Myocyte (in vitro differentiated cells): ENCODE results near the gene LRP5. TPM values are rescaled to one million over a fixed set of nuclear protein-coding genes. Genes with fewer than 3 reads are reported as not detected.
"Not testable (repeated sequence)": the region's sequence is repeated elsewhere in the genome, so short reads cannot be mapped to it uniquely, and the experiment has no call there.

Experiments used
- DNase-seq: peaks from one replicate; pipeline ENCODE4 v3.0.0-alpha.2; 2012; ENCODE audit warnings: low read depth
- total RNA-seq: library from RNA; depleted of rRNA; stranded (reverse); fragments of >200 nt; gene quantifications from 2 replicates; pipeline ENCODE4 v1.2.3, GENCODE V29; 2014

LRP5 gene
- total RNA-seq, 1 donor from 2014 or later, result 48.8 TPM

DNA sequence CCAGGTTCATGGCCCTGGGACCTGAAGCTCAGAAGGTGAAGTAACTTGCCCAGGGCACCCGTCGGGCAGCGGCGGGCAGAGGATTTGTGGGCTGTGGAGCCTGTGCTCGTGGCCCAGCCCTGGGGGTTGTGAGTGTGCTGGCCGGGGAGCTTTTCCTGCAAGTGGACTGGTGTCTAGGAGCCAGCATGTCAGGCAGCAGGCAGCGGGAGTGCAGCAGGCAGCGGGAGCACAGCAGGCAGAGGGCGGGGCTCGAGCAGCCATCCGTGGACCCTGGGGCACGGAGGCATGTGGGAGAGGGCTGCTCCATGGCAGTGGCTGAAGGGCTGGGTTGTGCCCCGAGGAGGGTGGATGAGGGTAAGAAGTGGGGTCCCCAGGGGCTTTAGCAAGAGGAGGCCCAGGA is 75.4 kb downstream of the LRP5 start:
- DNase-seq, result no peak

DNA sequence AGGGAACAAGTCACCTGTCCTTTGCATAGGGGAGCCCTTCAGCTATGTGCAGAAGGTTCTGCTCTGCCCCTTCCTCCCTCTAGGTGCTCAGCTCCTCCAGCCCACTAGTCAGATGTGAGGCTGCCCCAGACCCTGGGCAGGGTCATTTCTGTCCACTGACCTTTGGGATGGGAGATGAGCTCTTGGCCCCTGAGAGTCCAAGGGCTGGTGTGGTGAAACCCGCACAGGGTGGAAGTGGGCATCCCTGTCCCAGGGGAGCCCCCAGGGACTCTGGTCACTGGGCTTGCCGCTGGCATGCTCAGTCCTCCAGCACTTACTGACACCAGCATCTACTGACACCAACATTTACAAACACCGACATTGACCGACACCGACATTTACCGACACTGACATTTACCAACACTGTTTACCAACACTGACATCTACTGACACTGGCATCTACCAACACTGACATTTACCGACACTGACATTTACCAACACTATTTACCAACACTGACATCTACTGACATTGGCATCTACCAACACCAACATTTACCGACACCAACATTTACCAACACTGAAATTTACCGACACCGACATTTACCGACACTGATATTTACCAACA is 76.3 kb downstream of the LRP5 start:
- DNase-seq, result no peak

DNA sequence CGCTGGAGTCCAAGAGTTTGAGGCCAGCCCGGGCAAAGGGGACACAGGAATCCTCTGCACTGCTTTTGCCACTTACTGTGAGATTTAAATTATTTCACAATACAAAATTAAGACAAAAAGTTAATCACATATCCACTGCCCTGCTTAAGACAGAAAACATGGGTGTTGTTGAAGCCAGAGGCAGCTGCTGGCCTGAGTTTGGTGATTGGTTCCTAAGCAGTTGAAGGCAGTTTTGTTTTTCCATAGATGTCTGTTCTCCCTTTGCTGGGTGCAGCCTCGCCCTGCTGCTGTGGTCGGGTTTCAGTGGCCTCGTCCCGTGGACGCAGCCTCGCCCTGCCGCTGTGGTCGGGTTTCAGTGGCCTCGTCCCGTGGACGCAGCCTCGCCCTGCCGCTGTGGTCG is 77.9 kb downstream of the LRP5 start:
- DNase-seq, result no peak

DNA sequence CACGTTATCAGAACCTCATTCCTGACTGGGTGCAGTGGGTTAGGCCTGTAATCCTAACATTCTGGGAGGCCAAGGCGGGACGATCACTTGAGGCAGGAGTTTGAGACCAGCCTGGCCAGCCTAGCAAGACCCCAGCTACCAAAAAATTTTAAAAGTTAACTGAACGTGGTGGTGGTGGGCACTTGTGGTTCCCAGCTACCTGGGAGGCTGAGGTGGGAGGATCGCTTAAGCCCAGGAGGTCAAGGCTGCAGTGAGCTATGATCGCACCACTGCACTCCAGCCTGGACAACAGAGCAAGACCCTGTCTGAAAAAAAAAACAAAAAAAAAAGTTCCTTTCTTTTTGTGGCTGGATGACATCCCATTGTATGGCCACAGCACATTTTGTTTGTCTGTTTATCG is 80.4 kb downstream of the LRP5 start:
- no peak for DNase-seq

DNA sequence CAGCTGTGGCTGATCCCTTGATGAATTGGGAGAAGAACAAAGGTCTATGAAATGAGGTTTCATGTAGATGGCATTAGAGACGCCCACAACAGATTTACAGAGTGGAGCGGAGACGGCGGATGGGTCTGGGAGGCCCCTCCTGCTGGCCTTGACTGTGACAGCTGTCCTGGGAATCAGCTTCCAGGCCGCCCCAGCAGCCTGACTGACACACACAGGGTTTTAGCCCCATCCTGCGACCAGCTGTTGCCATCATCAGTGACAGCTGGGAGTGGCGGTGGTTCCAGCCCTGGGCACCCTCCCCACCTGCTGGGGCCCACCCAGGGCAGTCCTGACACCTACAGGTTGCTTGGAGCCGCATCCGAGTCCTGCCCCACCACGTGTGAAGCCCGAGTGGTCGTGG is 84.1 kb downstream of the LRP5 start:
- peak; percentile 98 for DNase-seq

DNA sequence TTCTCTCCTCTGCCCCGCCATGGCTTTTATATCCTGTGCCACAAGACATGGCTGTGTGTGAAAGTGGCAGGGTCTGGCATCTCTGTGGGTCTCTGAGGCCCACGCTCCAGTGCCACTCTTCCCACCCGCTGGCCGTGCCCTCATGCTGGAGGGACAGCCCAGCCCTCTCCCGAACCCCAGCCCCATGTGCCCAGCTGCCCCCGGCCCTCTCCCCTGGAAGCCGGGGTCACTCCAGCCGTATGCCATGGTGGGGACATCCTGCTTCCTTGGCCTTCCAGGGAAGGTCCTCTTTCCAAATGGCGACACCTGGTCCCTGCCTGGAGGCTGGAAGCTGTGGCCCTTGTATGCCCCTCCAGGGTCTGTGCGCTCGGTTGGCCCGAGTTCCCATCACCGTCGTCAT is 84.9 kb downstream of the LRP5 start:
- no peak for DNase-seq

DNA sequence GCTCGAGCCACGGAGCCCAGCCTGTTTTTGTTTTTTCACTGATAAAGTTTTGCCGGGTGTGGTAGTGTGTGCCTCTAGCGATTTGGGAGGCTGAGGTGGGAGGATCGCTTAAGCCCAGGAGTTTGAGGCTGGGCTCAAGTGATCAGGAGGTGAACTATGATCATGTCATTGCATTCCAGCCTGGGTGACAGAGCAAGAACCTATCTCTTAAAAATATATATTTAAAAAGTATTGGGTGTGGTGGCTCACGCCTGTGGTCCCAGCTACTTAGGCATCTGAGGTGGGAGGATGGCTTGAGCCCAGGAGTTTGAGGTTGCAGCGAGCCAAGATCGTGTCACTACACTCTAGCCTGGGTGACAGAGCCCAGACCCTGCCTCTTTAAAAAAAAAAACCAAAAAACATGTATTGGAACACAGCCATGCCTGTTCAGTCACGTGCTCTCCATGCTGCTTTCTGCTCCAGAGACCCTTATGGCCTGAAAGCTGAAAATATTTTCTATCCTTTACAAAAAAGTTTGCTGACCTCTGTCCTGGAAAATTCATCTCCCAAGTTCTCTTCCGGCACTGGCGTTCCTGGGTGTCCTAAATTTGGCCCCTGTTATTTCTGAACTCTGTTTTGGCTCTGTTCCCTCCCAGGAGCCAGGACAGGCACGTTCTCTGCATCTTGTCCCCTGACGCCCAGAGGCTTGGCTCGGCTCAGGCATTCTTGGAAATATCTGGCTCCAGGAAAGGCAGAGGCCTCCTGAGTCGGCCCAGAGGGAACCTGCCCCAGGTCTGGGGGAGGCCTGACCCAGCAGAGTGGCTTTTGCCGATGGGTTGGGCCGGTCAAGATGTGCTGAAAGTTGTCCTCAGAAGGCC is 86.8 kb downstream of the LRP5 start:
- DNase-seq, result peak; percentile 90

DNA sequence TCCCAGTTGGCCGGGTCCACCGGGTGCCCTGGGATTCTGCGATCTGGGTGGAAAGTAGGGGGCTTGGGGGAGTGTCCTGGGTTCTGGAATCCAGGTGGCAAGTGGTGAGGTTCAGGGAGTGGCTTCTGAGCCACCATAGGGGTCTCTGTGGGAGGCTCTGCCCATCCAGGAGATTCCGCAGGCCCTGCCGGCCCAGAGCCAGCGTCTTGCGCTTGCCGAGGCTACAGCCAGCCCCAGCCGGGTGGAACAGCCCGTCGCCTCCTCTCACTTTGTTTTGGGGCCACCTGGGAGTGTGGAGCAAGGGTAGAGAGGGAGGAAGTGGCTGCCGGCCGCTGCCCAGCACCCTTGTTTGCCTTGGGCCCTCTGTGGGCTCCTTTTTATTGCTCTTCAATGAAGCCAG is 87.5 kb downstream of the LRP5 start:
- no peak for DNase-seq

DNA sequence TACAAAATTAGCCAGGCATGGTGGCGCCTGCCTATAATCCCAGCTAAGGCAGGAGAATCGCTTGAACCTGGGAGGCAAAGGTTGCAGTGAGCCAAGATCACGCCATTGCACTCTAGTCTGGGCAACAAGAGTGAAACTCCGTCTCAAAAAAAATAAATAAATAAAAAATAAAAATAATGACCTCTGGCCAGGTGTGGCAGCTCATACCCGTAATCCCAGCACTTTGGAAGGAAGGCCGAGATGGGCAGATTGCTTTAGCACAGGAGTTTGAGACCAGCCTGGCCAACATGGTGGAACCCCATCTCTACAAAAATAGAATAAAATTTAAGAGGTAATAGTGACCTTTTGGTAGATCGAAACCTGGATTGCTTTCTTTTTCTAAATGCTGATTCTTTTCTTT is 88.2 kb downstream of the LRP5 start:
- not testable (repeated sequence) for DNase-seq

DNA sequence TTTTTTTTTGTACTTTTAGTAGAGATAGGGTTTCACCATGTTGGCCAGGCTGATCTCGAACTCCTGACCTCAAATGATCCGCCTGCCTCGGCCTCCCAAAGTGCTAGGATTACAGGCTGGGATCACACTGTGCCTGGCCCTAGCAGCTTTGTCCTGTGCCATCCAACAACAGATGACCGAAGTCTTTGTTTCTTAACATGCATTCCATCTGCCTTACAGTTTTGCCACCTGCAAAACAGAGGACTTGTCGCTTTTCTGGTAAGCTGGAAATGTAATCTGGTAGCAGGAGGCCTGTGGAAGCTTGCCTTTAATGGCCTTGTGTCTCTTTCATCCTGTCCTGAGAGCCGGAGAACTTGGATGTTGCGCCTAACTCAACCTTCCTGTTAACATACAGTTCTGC is 89.5 kb downstream of the LRP5 start:
- no peak for DNase-seq

DNA sequence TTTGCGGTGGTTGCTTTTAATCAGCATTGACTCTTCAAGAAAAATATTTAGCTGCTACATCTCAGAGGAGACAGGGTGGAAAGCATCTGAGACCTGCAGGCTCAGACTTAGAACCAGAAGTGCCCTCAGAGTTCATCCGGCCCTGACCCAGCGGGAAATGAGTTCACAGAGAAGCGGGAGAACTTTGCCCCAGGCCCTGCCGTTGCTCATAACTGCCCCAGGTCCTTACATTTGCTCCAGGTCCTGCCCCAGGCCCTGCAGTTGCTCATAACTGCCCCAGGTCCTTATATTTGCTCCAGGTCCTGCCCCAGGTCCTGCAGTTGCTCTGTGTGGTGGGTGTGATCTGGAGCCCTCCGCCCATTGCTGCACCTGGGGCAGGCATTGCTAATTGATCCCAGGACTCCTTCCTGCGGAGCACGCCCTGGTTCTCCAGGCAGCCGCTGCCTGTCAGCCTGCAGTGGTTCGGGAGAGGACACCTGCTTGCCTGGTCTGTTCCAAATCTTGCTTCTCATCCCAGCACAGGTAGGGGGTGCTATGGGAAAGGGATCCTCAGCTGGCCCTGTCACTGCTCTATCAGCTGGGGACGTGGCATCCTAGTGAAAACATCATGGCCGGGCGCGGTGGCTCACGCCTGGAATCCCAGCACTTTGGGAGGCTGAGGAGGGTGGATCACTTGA is 90.1 kb downstream of the LRP5 start:
- DNase-seq, result peak; percentile 49

DNA sequence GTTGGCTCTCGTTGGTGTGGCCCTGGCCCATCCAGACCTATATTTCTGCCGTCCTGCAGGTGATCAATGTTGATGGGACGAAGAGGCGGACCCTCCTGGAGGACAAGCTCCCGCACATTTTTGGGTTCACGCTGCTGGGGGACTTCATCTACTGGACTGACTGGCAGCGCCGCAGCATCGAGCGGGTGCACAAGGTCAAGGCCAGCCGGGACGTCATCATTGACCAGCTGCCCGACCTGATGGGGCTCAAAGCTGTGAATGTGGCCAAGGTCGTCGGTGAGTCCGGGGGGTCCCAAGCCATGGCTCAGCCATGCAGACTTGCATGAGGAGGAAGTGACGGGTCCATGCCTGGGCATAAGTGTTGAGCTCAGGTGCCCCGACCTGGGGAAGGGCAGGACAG is 91.0 kb downstream of the LRP5 start:
- DNase-seq, result no peak

DNA sequence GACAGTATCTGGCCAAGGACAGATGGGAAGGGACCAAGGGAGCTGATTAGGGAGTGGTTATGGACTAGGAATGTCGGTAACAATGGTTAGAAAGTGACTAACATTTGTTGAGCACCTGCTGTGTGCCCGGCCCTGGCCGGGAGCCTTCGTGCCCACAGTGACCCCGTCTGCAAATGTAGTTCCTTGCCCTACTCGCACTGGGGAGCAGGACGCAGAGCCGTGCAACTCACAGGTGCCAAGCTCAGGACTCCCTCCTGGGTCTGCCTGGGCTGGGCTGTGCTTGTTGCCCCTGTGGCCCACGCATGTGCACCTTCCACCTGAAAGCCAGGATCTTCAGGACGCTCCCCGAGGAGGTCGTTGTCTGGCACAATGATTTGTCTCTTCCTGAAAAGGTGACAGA is 91.4 kb downstream of the LRP5 start:
- DNase-seq, result peak; percentile 76

DNA sequence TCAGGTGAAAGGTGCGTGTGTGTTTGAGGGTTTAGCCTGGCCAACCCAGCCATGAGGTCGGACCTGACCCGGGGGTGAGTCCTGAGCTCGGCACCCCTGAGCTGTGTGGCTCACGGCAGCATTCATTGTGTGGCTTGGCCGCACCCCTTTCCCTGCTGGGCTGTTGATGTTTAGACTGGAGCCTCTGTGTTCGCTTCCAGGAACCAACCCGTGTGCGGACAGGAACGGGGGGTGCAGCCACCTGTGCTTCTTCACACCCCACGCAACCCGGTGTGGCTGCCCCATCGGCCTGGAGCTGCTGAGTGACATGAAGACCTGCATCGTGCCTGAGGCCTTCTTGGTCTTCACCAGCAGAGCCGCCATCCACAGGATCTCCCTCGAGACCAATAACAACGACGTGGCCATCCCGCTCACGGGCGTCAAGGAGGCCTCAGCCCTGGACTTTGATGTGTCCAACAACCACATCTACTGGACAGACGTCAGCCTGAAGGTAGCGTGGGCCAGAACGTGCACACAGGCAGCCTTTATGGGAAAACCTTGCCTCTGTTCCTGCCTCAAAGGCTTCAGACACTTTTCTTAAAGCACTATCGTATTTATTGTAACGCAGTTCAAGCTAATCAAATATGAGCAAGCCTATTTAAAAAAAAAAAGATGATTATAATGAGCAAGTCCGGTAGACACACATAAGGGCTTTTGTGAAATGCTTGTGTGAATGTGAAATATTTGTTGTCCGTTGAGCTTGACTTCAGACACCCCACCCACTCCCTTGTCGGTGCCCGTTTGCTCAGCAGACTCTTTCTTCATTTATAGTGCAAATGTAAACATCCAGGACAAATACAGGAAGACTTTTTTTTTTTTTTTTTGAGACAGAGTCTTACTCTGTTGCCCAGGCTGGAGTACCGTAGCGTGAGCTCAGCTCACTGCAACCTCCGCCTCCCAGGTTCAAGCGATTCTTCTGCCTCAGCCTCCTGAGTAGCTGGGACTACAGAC is 94.2 kb downstream of the LRP5 start:
- no peak for DNase-seq

DNA sequence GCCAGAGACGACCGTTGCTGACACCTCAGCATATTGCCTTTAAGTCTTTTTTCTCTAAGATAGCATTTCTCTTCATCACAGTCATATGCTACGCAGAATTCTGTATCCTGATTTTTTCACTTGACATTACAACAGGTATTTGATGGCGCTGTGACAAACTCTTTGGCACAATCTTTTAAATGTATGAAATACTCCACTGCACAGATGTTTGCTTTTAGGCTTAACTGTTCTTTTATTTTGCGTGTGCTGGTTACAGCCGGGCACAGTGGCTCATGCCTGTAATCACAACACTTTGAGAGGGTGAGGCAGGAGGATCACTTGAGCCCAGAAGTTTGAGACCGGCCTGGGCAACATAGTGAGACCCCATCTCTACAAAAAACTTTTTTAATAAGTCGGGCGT is 96.1 kb downstream of the LRP5 start:
- DNase-seq, result no peak

DNA sequence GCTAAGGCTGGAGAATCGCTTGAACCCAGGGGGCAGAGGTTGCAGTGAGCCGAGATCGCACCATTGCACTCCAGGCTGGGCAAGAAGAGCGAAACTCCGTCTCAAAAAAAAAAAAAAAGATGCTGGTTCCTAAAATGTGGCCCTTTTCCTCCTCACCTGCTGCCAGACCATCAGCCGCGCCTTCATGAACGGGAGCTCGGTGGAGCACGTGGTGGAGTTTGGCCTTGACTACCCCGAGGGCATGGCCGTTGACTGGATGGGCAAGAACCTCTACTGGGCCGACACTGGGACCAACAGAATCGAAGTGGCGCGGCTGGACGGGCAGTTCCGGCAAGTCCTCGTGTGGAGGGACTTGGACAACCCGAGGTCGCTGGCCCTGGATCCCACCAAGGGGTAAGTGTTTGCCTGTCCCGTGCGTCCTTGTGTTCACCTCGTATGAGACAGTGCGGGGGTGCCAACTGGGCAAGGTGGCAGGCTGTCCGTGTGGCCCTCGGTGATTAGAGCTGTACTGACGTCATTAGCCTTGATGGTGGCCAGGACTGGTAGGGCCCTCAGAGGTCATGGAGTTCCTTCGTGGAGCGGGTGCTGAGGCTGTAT is 97.5 kb downstream of the LRP5 start:
- DNase-seq, result no peak

DNA sequence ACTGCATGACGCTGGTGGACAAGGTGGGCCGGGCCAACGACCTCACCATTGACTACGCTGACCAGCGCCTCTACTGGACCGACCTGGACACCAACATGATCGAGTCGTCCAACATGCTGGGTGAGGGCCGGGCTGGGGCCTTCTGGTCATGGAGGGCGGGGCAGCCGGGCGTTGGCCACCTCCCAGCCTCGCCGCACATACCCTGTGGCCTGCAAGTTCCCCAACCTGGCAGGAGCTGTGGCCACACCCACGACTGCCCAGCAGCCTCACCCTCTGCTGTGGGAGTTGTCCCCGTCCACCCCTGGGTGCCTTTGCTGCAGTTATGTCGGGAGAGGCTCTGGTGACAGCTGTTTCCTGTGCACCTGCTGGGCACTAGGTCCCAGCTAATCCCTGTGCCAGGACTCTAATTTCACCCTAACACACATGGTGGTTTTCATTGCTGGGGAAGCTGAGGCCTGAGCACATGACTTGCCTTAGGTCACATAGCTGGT is 99.2 kb downstream of the LRP5 start:
- peak; percentile 99 for DNase-seq

DNA sequence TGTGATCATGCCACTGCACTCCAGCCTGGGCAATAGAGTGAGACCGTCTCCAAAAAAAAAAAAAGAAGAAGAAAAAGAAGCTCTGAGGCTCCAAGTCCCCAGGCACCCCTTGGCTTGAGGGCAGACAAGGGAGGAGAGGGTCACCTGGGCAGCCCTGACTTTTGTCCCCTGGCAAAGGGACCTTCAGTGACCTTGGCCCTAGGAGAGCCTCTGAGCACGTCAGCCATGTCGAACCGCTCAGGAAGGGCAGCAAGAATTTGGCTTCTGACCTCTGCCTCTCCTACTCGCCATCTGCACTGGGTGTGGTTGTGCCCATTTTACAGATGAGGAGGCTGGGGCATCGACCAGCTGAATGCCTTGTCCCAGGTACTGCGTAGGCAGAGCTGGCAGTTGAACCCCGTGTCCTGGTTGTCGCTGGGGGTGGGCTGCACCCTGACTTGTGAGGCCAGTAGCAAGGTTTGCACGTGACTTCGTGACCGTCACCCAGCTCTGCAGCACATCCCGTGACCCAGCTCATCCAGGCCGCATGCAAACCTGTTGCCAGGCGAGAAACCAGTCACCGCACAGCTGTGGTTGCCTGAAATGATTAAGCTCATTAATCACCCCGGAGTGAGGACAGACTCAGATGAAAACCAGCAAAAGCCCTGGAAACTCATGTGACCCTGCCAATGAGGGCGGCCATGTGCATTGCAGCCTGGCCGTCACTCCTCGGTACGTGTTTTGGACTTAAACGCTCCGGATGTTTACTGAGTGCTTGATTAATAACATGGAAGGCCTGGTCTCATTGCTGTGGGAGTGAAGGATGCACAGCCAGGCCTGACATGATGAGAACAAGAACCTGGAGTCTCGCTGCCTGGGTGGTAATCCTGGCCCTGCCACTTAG is 100.4 kb downstream of the LRP5 start:
- peak; percentile 96 for DNase-seq

DNA sequence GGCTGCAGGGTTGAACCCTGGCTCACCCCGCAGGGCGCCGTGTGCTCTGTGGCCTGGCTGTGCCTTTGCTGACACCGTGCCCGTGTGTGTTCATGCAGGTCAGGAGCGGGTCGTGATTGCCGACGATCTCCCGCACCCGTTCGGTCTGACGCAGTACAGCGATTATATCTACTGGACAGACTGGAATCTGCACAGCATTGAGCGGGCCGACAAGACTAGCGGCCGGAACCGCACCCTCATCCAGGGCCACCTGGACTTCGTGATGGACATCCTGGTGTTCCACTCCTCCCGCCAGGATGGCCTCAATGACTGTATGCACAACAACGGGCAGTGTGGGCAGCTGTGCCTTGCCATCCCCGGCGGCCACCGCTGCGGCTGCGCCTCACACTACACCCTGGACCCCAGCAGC is 101.2 kb downstream of the LRP5 start:
- DNase-seq, result no peak
